HG03025 (cell line): ENCODE data around the gene MTA2.

Source experiments
- ATAC-seq: cut with Tn5 transposase; IDR thresholded peaks from one replicate; pipeline ENCODE4 v1.9.1; 2021; ENCODE audit warnings: mild to moderate bottlenecking, moderate library complexity; ENCODE audit not compliant: unreplicated experiment, low FRiP score

The MTA2 gene

DNA sequence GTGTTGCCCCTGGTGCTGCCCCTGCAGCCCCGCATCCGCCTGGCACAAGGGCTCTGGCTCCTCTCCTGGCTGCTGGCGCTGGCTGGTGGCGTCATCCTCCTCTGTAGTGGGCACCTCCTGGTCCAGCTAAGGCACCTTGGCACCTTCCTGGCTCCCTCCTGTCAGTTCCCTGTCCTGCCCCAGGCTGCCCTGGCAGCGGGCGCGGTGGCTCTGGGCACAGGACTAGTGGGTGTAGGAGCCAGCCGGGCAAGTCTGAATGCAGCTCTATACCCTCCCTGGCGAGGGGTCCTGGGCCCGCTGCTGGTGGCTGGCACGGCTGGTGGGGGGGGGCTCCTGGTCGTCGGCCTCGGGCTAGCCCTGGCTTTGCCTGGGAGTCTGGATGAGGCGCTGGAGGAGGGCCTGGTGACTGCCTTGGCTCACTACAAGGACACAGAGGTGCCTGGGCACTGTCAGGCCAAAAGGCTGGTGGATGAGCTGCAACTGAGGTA is 11.7 kb upstream of the MTA2 start:
- no peak for ATAC-seq

DNA sequence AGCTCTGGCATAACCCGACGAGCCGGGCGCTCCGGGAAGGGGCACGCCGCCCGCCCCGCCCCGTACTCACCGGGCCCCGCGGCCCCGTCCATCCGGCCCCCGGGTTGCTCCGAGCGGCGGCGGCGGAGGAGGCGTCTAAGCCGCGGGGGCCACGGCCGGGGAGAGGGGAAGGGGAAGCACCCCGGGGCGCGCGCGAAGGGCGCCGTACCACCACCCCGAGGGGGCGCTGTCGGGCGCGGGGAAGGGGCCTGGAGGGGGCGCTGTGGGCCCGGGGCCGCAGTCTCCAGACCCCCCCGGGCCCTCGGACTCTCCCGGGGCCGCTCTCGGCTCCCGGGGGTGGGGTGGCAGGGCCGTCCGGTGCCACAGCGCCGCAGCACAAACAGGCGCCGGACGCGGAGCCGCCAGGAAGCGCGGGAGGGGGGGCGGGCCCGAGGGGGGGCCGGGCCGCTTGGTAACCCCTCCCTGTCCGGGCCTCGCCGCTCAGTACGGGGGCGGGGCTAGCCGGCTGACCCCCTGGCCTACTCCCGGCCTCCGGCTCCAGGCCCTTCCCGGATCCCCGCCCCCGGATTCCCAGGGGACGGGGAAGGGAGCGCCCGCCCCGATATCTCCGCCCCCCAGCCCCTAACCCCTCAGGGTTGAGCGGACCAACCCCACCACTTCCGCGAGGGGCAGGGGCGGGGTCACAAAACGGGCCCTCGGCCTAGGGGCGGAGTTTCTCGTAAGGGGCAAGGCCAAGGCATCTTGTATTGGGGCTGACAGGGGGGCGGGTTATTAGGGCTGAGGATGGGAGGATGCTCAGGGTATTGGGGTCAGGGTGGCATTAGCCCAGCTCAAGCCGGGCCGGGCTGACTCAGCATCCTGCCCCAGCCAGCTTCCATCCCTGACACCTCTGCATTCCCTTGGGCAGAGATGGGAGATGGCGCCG is 11.0 kb upstream of the MTA2 start, which contains the start of the genes EML3 and ROM1:
EML3 (minus strand) TSS at position 410 of the 925 bp plus-strand sequence; CDS start at position 92, 318 bp downstream.
ROM1 (plus strand) TSS at position 892 of the 925 bp plus-strand sequence; CDS start at position 917, 25 bp downstream.
- ATAC-seq, result peak; percentile 58

- ATAC-seq, result peak; percentile 7
These were observed 10.2 kb upstream of the MTA2 start for GRCh38 chr11:62611705-62612365.

DNA sequence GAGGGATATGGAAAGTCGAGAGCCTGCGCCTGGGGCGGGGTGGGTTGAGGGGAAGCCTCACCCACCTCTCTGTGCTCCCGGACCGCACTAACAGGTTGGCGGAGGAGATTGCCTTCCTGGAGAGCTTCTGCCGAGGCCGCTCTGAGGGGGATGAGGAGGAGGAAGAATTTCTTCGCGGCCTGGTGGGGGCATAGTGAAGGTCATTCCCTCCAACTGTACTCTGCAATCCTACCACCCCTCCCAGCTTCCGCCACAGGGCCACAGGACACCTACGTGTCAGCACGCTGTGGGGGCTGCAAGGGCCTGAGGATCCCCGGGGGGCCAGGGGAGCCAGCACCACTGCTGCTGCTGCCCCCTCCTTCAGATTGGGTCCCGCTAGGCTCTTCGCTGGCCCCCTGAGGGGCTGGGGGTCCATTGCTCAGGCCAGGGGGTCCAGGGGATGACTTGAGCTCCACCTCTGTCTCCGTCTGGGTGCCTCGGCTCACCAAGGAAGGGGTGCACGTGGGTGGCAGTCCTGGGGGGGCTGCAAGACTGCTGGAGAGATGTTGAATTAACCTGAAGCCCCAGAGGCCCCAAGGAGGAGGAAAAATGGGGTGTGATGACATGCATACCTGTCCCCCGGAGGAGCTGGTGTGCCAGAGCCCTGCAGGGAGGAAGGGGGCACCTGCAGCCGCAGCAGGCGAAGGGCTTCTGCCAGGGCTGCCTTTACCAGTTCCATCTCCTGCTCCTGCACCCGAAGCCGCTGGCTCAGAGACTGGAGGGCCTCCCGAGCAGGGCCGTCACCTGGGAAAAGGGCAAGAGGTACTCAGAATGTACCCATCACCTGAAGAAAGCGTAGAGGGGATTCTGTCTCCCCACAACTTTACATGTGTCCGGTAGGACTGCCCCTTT is 9.4 kb upstream of the MTA2 start:
- no peak for ATAC-seq

DNA sequence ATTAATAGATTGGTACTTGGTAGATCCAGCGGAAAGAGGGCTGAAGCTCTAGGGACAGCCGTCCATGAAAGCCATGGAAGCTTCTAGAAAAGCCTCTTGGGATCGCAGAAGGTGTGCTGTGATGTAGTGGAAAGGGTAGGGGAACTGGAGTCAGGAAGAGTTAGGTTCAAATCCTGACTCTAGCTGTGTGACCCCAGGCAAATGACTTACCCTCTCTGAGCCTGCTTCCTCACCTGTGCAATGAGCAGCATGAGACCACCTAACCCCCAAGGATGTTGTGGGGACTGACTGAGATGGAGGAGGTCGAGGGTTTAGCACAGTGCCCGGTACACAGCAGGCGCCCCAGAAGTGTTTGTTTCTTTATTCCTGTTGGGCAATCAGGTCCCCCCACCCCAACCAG is 8.7 kb upstream of the MTA2 start:
- ATAC-seq, result no peak

DNA sequence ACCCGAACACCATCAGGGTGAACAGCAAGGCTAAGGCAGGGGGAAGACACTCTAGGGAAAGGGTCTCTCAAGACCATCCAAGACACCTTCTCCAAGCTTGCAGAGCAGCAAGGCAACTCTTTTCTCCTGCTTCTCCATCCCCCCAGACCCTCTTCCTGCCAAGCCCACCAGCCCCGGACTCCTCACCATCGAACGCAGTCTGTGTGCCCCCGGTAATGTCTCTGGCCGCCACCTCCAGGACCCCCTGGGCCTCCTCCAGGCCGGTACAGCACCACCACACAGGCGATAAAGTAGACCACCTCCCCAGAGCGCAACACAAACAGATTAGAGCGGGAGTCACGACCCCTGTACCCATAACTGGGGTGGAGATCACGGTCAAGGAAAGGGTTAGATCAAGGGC is 7.1 kb upstream of the MTA2 start:
- no peak for ATAC-seq

- ATAC-seq, result no peak
These were observed 6.0 kb upstream of the MTA2 start for GRCh38 chr11:62607714-62608113.

GRCh38 chr11:62605902-62606301 is 4.2 kb upstream of the MTA2 start:
- ATAC-seq, result no peak

- no peak for ATAC-seq
These were observed 3.8 kb upstream of the MTA2 start for GRCh38 chr11:62605467-62605866.

DNA sequence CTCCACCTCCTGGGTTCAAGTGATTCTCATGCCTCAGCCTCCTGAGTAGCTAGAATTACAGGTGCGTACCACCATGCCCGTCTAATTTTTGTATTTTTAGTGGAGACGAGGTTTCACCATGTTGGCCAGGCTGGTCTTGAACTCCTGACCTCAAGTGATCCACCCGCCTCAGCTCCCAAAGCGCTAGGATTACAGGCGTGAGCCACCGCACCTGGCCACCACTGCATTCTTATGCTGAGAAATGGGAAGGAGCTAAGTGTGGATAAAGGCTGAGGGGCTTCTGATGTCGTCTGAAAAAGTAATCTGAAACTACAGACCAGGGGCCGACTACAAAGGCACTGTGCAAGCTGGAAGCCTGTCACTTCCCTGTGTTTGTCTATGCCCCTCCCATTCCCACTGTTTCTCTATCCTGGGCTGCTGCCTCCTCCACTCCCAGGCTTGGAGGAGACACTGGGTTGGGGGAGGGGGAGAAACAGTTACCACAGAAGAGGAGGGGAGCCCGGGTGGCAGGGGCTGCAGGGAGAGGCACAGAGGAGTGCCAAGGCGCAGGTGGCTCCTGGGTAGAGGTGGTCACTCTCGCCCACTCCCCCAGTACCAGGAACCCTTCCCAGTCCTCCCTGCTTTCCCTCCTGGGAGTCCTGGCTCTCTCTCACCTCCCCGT is 2.9 kb upstream of the MTA2 start:
- ATAC-seq, result no peak

- ATAC-seq, result no peak
These were observed 2.2 kb upstream of the MTA2 start for GRCh38 chr11:62603776-62604299.

- ATAC-seq, result no peak
These were observed 1.4 kb upstream of the MTA2 start for GRCh38 chr11:62603072-62603408.

DNA sequence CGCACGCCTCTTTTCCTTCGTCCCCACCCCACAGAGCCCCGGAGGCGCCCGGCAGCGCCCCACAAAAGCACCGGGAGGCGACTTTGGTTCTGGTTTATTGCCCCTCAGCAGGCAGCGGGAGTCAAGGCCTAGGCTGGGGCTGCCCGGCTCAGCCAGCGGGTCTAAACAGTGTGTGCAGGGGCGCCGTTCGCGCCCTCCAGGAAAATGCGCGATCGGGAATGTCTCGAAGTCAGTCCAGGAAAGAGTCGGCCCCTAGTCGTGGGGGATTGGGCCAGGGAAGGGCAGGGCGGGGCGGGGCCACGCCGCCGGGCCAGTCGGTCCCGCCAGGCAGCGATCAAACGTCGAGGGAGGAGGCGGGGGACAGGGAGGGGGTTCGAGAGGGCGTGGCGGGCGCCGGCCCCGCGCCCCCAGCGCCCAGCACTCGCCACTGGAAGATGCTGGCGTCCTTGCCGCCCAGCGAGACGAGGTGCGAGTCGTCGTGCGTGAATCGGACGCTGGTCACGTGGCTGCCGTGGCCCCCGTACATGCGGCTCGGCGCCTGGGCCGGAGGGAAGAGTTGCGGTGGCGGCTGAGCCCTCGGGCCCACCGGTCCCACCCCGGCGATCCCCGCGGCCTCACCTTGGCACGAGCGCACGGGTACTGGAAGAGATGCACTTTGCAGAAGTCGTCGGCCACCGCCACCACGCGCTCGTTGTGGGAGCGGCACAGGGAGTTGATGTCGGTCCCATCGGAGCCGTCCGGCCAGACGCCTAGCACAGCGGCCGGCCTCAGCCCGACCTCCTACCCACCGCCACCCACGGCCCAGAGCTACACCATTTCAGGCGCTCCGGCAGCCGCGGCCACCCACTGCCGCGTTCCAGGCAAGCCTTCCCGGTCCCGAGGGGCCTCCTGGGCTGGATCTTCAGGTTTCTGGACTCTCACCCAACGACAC is 741 bp upstream of the MTA2 start:
- ATAC-seq, result no peak

DNA sequence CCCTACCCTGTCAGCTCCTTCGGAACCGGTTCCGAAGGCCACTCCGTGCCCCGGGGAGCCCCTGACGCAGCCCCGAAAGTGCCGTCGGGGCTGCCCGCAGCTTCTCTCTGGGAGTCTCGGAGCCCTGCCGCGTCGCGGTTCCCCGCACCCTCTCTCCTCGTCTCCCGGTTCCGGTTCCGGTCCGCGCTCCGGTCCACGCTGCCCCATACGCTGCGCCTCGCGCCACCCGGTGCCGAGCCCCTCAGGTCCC is 618 bp downstream of the MTA2 start:
- ATAC-seq, result no peak

- no peak for ATAC-seq
These were observed 1.1 kb downstream of the MTA2 start for GRCh38 chr11:62600367-62601121.

DNA sequence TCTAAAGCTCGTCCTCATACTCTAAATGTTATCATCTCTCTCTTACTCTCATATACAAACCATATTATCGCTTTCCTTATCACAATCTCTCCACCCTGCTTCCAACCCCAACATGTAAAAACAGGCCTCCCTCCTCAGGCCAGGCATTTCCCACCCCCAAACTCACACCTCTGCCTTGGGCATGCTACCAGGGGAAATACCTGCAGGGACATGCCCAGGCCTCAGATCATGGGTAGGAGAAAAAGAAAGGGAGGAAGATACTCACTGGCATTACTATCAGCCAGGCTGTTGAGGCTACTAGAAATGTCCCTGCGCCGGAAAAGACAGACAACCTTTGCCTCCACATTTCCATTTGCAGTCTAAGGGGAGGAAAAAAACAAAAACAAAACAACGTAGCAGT is 1.8 kb downstream of the MTA2 start:
- no peak for ATAC-seq

DNA sequence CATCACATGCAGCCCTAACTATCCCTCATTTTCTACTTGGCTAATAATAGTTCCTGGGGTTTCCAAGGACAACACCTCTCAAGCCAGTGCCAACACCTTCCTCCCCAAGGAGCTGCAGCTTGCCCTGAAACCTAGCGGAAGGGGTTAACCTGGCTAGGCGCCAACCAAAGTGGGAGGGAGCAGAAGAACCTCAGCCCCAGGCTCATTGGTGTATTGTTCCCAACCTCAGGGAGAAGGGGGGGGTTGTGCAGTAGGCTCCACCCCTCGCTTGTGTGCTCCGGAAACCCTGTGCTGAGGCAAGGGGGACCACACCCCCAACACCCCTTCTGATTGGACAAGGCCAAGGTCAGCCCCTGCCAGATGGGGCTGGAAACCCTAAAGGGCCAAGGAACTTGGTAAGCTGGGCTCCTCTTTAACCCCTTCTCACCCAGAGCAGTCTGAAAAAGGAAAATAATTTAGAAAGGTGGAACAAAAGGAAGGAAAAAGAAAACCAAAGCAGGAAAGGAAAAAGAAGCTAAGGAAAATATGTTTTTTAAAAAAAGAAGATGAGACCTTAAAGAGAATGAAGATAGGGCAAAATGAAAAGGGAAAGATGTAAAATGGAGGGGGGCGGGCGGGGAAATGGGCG is 2.5 kb downstream of the MTA2 start:
- ATAC-seq, result no peak

- no peak for ATAC-seq
These were observed 6.5 kb downstream of the MTA2 start for GRCh38 chr11:62595124-62595523.
